Gastrocnemius medialis (tissue), 4 donors: ENCODE measurements around the gene TDRD5. TPM values are rescaled to one million over a fixed set of nuclear protein-coding genes. Genes with fewer than 3 reads are reported as not detected.

Experiments used
- ATAC-seq, 2 donors: fragments of 150-250 bp; one replicate each; pipeline ENCODE4 v1.9.1; 2016
- DNase-seq, 2 donors: peaks; one replicate each; pipeline ENCODE4 v3.0.0-alpha.2; 2019
- H3K27ac ChIP-seq, 4 donors: fragments of 200-600 bp; sonication (generic); 1 replicate in 1 of 4; 2 replicates in 3 of 4; pipeline ENCODE4 v1.5.1; 2016 to 2018; ENCODE audit warnings: mild to moderate bottlenecking in 2 of 4, moderate library complexity in 1 of 4
- H3K27me3 ChIP-seq, 3 donors: fragments of 200-600 bp; sonication (generic) in 2 of 3; 1 replicate in 1 of 3; 2 replicates in 2 of 3; pipeline versions ENCODE4 v1.5.1 to v1.6.0; 2016 to 2019; ENCODE audit warnings: mild to moderate bottlenecking in 1 of 3, moderate library complexity in 1 of 3
- H3K36me3 ChIP-seq, 2 donors: fragments of 200-600 bp; sonication (generic) in 1 of 2; one replicate each; pipeline ENCODE4 v1.5.1; 2017 to 2018
- H3K4me1 ChIP-seq, 2 donors: fragments of 200-600 bp; sonication (generic) in 1 of 2; one replicate each; pipeline ENCODE4 v1.5.1; 2016 to 2017; ENCODE audit warnings: mild to moderate bottlenecking in 2 of 2
- H3K4me3 ChIP-seq, 4 donors: fragments of 200-600 bp; sonication (generic) in 3 of 4; 1 replicate in 1 of 4; 2 replicates in 3 of 4; pipeline ENCODE4 v1.5.1; 2016 to 2019; ENCODE audit warnings: mild to moderate bottlenecking in 2 of 4
- H3K9me3 ChIP-seq, 3 donors: fragments of 200-600 bp; sonication (generic) in 2 of 3; 1 replicate in 1 of 3; 2 replicates in 2 of 3; pipeline ENCODE4 v1.5.1; 2016 to 2019
- POLR2A ChIP-seq, 2 donors: fragments of 450-650 bp; IDR thresholded peaks; one replicate each; pipeline ENCODE4 v1.6.1; 2017; ENCODE audit warnings: antibody characterized with exemption in 2 of 2, mild to moderate bottlenecking in 2 of 2, moderate library complexity in 2 of 2
- in situ Hi-C, 4 donors: fragments of 200-750 bp; cut with MboI; loops; one replicate each; pipeline versions ENCODE4 v1.15.0 to v1.8.0; 2017; ENCODE audit warnings: low sequenced_read_pairs in 4 of 4
- intact Hi-C: fragments of 100-400 bp; cut with DNase I; formaldehyde crosslinking; loops from one replicate; pipeline ENCODE4 v1.15.1; 2023; ENCODE audit warnings: low total_unique reads
- total RNA-seq, 4 donors: library from RNA; depleted of rRNA; stranded (reverse); fragments of >200 nt; gene quantifications; one replicate each; pipeline versions ENCODE4 v1.1.0 to v1.2.3, GENCODE V29; 2016
- TF ChIP-seq, protein P1 (sequence below), 5 experiments: fragments of 450-650 bp in 3 of 5; fragments of 200-600 bp in 2 of 5; sonication (generic) in 2 of 5; IDR thresholded peaks in 4 of 5; conservative IDR thresholded peaks in 1 of 5; 1 replicate in 4 of 5; 2 replicates in 1 of 5; pipeline ENCODE4 v1.5.1; 2016 to 2019; ENCODE audit warnings: antibody characterized with exemption in 5 of 5, mild to moderate bottlenecking in 3 of 5, moderate library complexity in 3 of 5

TDRD5 gene
- total RNA-seq, 4 donors from 2014 or later: not detected

DNA sequence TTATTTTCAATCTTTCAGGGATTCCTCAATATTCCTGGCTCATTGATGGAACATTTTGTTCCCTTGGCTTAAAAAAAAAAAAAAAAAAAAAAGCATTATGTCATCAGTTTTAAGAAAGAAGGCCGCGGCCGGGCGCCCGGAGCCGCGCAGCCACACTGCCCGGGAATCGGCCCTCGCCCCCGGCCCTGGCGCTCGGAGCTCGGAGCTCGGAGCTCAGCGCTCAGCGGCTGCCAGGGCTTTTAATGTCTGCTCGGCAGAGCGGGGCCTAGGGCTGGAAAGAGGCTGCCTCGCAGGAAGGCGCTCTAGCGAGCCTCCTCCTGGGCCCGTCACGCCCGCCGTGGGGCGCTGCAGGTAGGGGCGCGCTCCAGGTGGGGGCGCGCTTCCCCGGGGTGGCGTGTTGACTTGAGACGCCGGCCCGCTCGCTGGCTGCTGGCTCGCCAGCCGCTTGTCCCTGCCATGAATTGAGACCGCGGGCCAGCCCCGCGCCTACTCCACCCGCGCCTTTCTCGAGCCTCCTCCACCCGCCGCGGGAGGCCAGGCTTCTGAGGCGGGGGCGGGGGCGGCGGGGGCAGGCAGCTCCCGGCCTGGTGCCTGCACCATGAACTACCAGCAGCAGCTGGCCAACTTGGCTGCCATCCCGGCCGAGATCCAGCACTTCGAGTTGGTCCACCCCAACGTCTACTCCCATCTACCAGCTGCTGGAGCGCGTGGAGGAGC is 5.4 kb upstream of the TDRD5 start:
- H3K4me1 ChIP-seq: no peaks in the 10 kb centered on the region
- ATAC-seq (peak; percentile 58 to 61), DNase-seq (peak in 1 of 2 donors; percentile 30)
- H3K4me3 ChIP-seq: peak overlapping the region; percentile 30 to 52 (median 40)
- peaks cover 2 to 22% (median 7%) of the 10 kb centered on the region in 3 donors for H3K27me3 ChIP-seq
- peak overlapping the region in 2 of 4 donors; percentile 58 to 69 for H3K27ac ChIP-seq
- in situ Hi-C loops (no loop called here), intact Hi-C loops (no loop called here)
- no peaks in the 10 kb centered on the region for H3K9me3 ChIP-seq
- H3K36me3 ChIP-seq: no peaks in the 10 kb centered on the region
- TF ChIP-seq, protein P1, sequence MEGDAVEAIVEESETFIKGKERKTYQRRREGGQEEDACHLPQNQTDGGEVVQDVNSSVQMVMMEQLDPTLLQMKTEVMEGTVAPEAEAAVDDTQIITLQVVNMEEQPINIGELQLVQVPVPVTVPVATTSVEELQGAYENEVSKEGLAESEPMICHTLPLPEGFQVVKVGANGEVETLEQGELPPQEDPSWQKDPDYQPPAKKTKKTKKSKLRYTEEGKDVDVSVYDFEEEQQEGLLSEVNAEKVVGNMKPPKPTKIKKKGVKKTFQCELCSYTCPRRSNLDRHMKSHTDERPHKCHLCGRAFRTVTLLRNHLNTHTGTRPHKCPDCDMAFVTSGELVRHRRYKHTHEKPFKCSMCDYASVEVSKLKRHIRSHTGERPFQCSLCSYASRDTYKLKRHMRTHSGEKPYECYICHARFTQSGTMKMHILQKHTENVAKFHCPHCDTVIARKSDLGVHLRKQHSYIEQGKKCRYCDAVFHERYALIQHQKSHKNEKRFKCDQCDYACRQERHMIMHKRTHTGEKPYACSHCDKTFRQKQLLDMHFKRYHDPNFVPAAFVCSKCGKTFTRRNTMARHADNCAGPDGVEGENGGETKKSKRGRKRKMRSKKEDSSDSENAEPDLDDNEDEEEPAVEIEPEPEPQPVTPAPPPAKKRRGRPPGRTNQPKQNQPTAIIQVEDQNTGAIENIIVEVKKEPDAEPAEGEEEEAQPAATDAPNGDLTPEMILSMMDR (IDR thresholded peaks at IDR 0.05 in 4 of 5, conservative IDR thresholded peaks at IDR 0.05 in 1 of 5): peak in 1 of 5 experiments; percentile 19
- no peak for TF ChIP-seq POLR2A (IDR thresholded peaks at IDR 0.05)

DNA sequence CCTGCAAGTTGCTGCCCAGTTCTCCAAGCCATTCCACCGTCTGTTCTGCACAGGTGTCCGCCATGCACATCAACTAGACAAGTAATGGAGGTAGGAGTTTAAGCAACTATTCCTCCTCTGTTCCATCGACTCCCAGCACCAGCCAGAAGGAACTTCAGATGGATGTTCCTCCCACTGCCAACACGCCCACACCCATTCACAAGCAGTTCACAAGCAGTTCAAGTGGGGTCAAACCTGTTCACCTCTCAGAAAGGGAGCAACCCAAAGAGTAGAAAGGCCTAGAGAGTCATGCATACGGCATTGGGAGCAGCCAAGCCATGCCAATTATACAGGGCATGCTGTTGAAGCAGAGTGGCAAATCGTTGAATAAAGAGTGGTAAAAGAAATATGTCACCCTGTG is 4.3 kb upstream of the TDRD5 start:
- H3K27ac ChIP-seq: no peak overlapping the region
- intact Hi-C loops: no loop called here
- H3K36me3 ChIP-seq: no peaks in the 10 kb centered on the region
- TF ChIP-seq POLR2A (IDR thresholded peaks at IDR 0.05): no peak
- TF ChIP-seq, protein P1 (IDR thresholded peaks at IDR 0.05 in 4 of 5, conservative IDR thresholded peaks at IDR 0.05 in 1 of 5): no peak
- DNase-seq (no peak), ATAC-seq (no peak)
- H3K27me3 ChIP-seq: peaks cover 11 to 33% (median 17%) of the 10 kb centered on the region in 3 donors
- H3K4me1 ChIP-seq: no peaks in the 10 kb centered on the region
- in situ Hi-C loops: no loop called here
- H3K9me3 ChIP-seq: no peaks in the 10 kb centered on the region
- no peak overlapping the region for H3K4me3 ChIP-seq

DNA sequence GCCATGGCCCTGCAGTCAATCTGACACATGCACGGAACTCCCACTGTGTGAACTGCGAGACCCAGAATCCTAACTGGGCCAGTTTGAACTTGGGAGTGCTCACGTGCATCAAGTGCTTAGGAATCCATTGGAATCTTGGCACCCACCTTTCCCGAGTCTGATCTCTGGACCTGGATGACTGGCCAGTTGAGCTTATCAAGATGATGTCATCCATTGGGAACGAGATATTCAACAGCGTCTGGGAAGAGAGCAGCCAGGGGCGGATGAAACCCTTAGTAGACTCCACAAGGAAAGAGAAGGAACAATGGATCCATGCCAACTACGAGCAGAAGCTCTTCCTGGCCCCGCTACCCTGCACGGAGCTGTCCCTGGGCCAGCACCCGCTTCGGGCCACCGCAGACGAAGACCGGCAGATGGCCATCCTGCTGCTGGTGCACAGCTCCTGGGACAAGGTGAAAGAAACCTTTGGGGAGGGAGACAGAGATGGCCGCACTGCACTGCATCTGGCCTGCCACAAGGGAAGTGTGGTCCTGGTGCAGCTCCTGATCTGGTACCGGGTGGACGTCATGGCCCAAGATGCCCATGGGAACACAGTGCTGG is 3.1 kb upstream of the TDRD5 start:
- DNase-seq (no peak), ATAC-seq (no peak)
- Histone ChIP-seq H3K4me1 (no peaks in the 10 kb centered on the region), H3K36me3 (no peaks in the 10 kb centered on the region), H3K9me3 (no peaks in the 10 kb centered on the region), H3K27me3 (peaks cover 14 to 37% (median 17%) of the 10 kb centered on the region in 3 donors), H3K4me3 (no peak overlapping the region), H3K27ac (no peak overlapping the region)
- intact Hi-C loops: no loop called here
- no peak for TF ChIP-seq POLR2A (IDR thresholded peaks at IDR 0.05)
- TF ChIP-seq, protein P1 (IDR thresholded peaks at IDR 0.05 in 4 of 5, conservative IDR thresholded peaks at IDR 0.05 in 1 of 5): no peak
- in situ Hi-C loops: no loop called here

DNA sequence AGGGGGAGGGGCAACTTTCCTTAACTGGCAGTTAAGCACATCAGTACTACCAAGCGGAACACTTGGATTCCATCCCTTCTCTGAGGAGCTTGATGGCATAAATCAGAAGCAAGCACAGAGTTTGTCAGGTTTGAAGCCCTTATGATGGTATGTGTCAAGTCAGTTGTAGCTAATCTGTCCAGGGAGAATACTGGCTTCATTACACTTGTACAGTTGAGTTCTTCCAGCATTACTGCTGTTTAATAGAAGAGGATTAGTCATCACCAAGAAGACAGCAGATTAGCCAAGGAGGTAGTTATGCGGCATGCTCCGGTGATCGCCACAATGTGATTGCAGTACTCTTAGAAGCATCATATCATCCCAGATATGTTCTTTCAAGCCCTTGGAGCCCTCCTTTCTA is 2.1 kb upstream of the TDRD5 start:
- in situ Hi-C loops (no loop called here), intact Hi-C loops (no loop called here)
- Histone ChIP-seq H3K36me3 (no peaks in the 10 kb centered on the region), H3K4me3 (no peak overlapping the region), H3K4me1 (no peaks in the 10 kb centered on the region), H3K27ac (no peak overlapping the region), H3K27me3 (peaks cover 14 to 37% (median 17%) of the 10 kb centered on the region in 3 donors), H3K9me3 (no peaks in the 10 kb centered on the region)
- DNase-seq: no peak
- TF ChIP-seq POLR2A (IDR thresholded peaks at IDR 0.05): no peak
- TF ChIP-seq, protein P1 (IDR thresholded peaks at IDR 0.05 in 4 of 5, conservative IDR thresholded peaks at IDR 0.05 in 1 of 5): no peak
- ATAC-seq: no peak
